HG03469 (cell line): ENCODE results near the gene CHEK2.
"Not testable (repeated sequence)": the region's sequence is repeated elsewhere in the genome, so short reads cannot be mapped to it uniquely, and the experiment has no call there.

Source experiments
- ATAC-seq: cut with Tn5 transposase; IDR thresholded peaks from one replicate; pipeline ENCODE4 v1.9.1; 2021; ENCODE audit warnings: mild to moderate bottlenecking, moderate library complexity, moderate number of reproducible peaks; ENCODE audit not compliant: unreplicated experiment

Gene CHEK2

GRCh38 chr22:28742562-28742962 is 942 bp upstream of the CHEK2 start:
- ATAC-seq, result no peak

- no peak for ATAC-seq
These were observed 328 bp downstream of the CHEK2 start for GRCh38 chr22:28741200-28741784.

DNA sequence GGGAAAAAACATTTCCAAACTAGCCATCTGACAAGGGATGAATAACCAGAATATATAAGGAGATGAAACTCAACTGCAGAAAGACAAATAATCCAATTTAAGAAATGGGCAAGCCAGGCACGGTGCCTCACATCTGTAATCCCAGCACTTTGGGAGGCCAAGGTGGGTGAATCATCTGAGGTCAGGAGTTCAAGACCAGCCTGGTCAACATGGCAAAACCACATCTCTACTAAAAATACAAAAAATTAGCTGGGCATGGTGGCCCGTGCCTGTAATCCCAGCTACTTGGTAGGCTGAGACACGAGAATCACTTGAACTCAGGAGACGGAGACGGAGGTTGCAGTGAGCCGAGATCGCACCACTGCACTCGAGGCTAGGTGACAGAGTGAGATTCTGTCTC is 2.7 kb downstream of the CHEK2 start:
- ATAC-seq, result not testable (repeated sequence)

GRCh38 chr22:28737701-28738100 is 3.9 kb downstream of the CHEK2 start:
- no peak for ATAC-seq

DNA sequence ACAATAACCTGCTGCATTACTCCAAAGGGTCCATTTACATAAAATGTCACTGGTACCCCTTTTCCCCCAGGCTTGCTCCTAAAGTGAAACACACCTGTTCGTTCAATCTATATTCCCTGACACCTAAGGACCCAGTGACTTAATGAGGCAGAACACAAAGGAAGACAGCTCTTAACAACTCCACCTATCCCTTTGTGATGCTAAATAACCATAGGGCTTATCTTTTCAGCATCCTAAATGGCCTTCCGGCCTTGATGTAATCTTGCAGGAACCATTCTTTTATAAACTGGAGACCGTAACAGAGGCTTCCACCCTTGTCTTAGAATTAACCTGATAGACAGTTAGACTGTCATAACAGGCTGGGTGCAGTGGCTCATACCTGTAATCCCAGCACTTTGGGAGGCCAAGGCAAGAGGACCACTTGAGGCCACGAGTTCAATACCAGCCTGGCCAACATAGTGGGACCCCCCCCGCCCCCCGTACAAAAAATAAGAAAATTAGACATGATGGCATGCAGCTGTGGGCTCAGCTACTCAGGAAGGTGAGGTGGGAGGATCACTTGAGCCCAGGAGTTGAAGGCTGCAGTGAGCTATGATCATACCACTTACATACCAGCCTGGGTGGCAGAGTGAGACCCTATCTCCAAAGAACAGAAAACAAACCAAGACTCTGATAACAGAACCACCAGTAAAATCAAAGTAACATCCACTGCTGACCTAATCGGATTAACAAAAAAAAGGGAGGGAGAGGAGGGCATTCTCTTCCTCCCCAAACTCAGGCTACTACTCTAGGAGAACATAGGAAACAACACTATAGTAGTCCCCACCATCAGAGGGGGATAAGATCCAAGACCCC is 5.1 kb downstream of the CHEK2 start:
- no peak for ATAC-seq

DNA sequence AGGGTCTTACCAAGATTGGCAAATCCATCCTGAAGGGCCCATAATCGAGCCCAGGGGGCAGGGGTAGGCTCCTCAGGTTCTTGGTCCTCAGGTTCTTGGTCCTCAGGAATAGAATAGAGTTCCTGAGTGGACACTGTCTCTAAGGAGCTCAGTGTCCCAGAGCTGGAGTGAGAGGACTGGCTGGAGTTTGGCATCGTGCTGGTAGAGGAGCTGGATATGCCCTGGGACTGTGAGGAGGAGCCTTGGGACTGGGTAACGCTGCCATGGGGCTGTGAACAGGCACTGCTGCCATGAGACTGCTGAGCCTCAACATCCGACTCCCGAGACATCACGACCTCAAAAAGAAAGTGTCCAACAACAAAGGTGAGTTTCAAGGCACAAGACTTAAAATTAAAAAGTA is 7.2 kb downstream of the CHEK2 start:
- ATAC-seq, result no peak

- no peak for ATAC-seq
These were observed 11.4 kb downstream of the CHEK2 start for GRCh38 chr22:28730179-28730578.

- no peak for ATAC-seq
These were observed 12.9 kb downstream of the CHEK2 start for GRCh38 chr22:28728621-28729313.

DNA sequence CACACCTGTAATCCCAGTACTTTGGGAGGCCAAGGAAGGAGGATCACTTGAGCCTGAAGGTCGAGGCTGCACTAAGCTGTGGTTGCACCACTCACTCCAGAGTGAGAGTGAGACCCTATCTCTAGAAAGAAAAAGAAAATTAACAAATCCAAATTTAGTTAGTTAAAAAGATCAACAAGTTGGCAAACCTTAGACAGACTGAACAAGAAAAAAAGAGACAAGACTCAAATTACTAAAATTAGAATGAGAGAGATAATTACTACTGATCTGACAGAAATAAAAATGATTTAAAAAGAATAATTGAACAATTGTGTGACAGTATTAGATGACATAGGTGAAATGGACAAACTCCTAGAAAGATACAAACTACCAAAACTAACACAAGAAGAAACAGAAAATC is 13.6 kb downstream of the CHEK2 start:
- ATAC-seq, result no peak

- ATAC-seq, result no peak
These were observed 23.6 kb downstream of the CHEK2 start for GRCh38 chr22:28718044-28718443.

GRCh38 chr22:28716686-28717085 is 24.9 kb downstream of the CHEK2 start:
- no peak for ATAC-seq

- ATAC-seq, result no peak
These were observed 26.0 kb downstream of the CHEK2 start for GRCh38 chr22:28715611-28716010.

GRCh38 chr22:28714043-28714628 is 27.5 kb downstream of the CHEK2 start:
- ATAC-seq, result no peak

- no peak for ATAC-seq
These were observed 29.5 kb downstream of the CHEK2 start for GRCh38 chr22:28711820-28712777.

- ATAC-seq, result no peak
These were observed 30.3 kb downstream of the CHEK2 start for GRCh38 chr22:28711341-28711740.

DNA sequence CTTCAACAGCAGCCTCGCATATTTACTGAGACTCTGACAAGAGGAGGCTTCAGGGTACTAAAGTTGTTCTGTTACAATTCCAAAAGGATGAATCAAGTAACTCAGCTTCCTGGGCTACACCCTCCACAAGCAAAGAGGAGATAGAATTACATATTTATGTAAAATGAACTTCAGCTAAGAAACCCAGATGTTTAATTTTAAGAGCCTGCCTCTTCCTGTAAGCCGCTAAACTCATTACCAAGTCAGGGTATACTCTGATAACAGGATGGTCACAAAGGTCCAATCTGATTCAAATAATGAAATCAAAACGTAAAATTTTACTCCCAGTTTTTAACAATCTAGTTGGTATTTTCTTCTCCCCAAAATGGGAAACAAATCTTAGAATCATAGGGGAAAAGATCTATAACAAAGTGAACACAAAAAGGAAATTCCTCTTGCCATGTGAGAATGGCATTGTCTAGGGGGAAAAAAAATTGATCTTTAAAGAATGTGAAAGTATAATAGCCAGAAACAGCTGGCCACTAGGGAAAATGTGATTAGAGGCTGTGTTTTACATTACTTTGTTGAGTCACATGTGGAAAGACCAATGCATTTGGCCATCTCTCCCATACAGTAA is 30.9 kb downstream of the CHEK2 start:
- ATAC-seq, result no peak

- no peak for ATAC-seq
These were observed 31.5 kb downstream of the CHEK2 start for GRCh38 chr22:28710107-28710506.

DNA sequence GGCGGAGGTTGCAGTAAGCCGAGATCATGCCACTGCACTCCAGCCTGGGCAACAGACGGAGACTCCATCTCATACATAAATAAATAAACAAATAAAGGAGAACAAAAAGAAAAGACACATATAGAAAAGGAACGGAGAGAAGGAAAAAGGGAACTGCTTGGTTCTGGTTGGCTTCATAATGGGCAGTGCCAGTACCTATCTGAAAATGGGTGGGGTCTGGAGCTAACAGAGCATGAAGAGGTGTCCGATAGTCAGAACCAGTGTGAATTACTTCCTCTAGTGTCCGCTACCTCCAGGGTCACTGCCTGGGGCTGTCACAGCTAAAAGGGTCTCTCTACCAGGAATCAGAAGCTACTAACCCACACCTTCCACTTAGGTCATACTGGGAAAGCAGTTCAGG is 34.8 kb downstream of the CHEK2 start:
- no peak for ATAC-seq

- no peak for ATAC-seq
These were observed 38.2 kb downstream of the CHEK2 start for GRCh38 chr22:28703436-28703835.

DNA sequence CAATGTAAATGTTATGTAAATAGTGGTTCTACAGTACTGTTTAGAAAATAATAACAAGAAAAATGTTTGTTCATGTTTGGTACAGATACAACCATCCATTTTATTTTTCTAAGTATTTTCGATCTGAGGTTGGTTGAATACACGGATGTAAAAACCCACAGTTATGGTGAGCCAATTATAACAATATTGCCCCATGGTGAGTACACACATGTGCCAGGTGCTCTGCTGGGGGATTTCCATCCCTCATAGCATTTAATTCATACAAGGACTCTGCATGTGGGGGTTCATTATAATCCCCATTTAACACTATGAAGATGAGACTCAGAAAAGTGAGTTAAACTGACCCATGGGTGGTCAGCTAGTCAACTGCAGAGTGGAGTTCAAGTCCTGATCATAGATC is 38.7 kb downstream of the CHEK2 start:
- no peak for ATAC-seq
